Fibroblast of skin of abdomen (primary cell): ENCODE results near the gene PMFBP1. TPM values are rescaled to one million over a fixed set of nuclear protein-coding genes. Genes with fewer than 3 reads are reported as not detected.

Experiments used
- DNase-seq: peaks from one replicate; pipeline ENCODE4 v3.0.0-alpha.2; 2013
- polyA plus RNA-seq, 2 experiments: library from polyadenylated mRNA; unstranded; fragments of 120-200 nt; gene quantifications; one replicate each; pipeline ENCODE4 v1.2.1, GENCODE V29; 2013; ENCODE audit not compliant: insufficient read length in 2 of 2

The PMFBP1 gene, protein sequence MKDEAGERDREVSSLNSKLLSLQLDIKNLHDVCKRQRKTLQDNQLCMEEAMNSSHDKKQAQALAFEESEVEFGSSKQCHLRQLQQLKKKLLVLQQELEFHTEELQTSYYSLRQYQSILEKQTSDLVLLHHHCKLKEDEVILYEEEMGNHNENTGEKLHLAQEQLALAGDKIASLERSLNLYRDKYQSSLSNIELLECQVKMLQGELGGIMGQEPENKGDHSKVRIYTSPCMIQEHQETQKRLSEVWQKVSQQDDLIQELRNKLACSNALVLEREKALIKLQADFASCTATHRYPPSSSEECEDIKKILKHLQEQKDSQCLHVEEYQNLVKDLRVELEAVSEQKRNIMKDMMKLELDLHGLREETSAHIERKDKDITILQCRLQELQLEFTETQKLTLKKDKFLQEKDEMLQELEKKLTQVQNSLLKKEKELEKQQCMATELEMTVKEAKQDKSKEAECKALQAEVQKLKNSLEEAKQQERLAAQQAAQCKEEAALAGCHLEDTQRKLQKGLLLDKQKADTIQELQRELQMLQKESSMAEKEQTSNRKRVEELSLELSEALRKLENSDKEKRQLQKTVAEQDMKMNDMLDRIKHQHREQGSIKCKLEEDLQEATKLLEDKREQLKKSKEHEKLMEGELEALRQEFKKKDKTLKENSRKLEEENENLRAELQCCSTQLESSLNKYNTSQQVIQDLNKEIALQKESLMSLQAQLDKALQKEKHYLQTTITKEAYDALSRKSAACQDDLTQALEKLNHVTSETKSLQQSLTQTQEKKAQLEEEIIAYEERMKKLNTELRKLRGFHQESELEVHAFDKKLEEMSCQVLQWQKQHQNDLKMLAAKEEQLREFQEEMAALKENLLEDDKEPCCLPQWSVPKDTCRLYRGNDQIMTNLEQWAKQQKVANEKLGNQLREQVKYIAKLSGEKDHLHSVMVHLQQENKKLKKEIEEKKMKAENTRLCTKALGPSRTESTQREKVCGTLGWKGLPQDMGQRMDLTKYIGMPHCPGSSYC
- 0.32 TPM for polyA plus RNA-seq (2013, experiment 1 of 2; ENCODE audit: insufficient read length)
- polyA plus RNA-seq (2013, experiment 2 of 2; ENCODE audit: insufficient read length) = 0.83 TPM

GRCh38 chr16:72172105-72173034, at the start of gene PMFBP1:
Gene PMFBP1, minus strand, starts transcription at chr16:72172155. Its CDS starts 947 bp downstream, at chr16:72171208.
- DNase-seq = peak; percentile 50

DNA sequence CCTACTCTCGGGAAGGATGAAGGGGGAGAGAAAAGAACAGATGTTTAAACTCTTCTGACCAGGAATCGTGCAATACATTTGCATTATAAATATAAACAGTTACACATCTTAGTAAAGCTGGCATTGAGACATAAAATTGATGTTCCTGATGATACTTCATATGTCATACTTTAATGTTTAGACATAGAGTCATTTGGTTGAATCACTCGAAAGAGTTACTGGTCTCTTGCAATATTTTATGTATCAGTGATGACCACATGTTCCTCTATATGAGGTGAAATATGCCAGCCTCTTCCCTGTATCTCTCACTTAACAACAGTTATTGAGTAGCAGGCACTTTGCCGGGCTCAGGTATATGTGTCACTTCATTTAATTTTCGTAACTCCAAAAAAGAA, 49.7 kb upstream of the PMFBP1 start:
- peak; percentile 26 for DNase-seq

- DNase-seq = no peak
These were observed 49.1 kb upstream of the PMFBP1 start for GRCh38 chr16:72220875-72221629.

DNA sequence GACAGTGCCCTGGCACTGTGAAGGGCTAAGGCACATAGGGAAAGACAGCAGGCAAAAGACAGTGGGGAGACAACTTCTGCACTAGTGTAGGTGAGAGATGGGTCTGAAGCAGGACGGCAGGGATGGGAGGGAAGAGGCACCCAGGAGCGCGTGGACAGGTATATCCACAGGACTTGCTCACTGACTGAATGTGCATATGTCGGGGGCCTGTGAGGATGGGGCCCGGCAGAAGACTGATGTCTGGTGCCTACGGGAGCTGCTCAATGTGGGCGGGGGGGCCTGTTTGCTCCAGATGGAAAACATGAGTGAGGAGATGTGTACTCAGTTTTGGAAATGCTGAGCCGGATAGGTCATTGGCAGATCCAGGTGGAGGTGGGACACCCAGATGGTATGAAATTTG, 47.3 kb upstream of the PMFBP1 start:
- no peak for DNase-seq

- no peak for DNase-seq
These were observed 44.8 kb upstream of the PMFBP1 start for GRCh38 chr16:72216767-72217166.

GRCh38 chr16:72214821-72215220, 42.9 kb upstream of the PMFBP1 start:
- DNase-seq = no peak

DNA sequence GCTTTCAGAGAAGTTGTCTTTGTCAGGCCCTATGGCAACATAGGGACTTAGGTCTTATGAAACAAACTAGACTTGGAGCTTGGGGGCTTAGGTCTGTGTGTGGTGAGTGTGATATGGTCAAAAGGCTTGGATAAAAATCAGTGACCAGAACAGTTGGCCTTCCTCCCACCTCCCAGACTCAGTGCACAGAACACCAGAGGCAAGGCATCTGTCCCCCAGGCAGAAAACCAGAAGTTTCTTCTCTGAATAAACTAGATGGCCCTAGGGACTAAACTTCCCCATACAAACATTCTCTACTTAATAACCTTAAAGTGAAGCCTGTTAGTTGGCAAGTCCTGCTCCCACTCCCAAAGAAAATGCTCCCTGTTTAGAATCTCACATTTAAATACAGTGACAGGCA, 39.2 kb upstream of the PMFBP1 start:
- DNase-seq = no peak

DNA sequence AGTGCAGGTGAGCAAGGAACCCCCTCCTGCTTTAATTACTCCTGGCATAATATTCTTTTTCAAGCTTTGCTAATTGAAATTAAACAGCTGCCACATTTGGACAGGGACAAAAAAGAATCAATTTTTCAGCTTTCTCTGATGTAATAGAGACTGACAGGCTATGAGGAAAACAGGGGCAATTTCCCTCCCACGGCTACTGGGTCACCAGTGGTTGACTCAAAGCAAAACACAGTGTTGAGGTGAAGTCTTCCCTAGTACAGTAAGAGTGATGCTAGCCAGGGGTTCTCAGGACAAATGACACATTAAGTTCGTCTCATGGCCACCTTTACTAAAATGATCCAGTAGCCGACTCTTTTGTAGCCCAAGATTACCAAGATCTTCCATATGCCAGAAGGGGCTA, 38.6 kb upstream of the PMFBP1 start:
- no peak for DNase-seq

- DNase-seq = no peak
These were observed 38.1 kb upstream of the PMFBP1 start for GRCh38 chr16:72210072-72210471.

GRCh38 chr16:72206299-72206698, 34.3 kb upstream of the PMFBP1 start:
- DNase-seq = no peak

DNA sequence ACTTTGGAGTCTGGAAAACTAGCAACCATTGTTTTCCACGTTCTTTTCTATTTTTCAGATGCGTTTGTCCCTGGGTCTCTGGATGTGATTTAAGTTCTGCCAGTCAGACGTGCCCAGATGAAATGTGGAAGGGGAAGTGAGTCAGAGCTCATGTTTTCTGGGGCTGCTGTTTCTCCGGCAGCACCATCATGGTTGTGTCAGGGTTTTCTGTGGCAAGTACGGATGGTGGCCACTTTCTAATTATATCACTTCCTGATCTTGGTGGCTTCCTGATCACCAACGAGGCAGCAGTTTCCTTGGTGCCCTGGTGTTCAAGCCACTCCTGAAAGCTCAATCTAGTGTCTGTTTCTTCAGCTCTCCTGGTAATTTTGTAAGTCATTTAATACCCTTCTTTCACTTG, 31.4 kb upstream of the PMFBP1 start:
- peak; percentile 30 for DNase-seq

- peak; percentile 23 for DNase-seq
These were observed 30.1 kb upstream of the PMFBP1 start for GRCh38 chr16:72202014-72202413.

DNA sequence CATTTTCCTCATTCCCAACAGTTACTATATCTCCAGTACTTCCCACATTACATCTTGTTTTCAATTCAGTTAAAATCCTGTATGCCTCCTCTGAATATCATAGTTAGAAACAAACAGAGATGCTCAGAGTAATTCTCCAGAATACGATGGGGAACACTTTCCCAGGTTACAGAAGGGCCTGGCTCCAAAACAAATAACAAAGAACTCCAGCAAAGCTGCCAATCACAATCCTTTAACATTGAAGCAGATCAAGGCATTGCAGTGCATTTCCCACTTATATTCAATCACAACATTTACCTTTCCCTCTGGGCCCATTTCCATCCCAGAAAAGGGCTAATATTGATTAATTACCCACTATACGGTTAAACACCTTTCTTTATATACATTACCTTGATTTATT, 29.4 kb upstream of the PMFBP1 start:
- DNase-seq = no peak

DNA sequence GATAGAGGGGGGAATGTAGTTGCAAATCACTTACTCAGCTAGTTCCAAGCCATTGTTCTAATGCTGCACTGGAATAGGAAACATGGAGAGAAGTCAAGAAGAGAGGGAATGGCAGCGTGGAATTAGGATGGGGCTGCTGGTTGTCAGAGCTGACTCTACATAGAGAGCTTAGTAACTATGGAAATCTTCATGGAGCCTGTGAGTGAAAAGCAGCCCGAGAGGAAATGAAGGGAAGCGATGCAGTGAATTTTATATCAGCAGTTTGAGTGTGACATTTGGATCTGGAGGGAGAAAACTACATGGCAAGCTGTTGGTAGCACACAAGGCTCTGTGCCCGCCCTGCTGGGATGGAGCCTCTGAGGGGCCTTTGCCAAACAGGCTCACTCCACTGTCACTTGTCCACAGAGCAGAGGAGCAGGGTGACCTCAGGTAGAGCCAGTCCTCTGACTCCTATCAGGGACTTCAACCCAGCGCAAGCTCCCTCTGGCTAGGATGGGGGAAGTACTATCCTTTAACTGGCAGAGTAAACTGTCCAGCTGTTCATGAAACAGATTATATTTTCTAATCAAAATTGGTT, 27.9 kb upstream of the PMFBP1 start:
- DNase-seq = no peak

GRCh38 chr16:72198771-72199201, 26.8 kb upstream of the PMFBP1 start:
- DNase-seq = no peak

DNA sequence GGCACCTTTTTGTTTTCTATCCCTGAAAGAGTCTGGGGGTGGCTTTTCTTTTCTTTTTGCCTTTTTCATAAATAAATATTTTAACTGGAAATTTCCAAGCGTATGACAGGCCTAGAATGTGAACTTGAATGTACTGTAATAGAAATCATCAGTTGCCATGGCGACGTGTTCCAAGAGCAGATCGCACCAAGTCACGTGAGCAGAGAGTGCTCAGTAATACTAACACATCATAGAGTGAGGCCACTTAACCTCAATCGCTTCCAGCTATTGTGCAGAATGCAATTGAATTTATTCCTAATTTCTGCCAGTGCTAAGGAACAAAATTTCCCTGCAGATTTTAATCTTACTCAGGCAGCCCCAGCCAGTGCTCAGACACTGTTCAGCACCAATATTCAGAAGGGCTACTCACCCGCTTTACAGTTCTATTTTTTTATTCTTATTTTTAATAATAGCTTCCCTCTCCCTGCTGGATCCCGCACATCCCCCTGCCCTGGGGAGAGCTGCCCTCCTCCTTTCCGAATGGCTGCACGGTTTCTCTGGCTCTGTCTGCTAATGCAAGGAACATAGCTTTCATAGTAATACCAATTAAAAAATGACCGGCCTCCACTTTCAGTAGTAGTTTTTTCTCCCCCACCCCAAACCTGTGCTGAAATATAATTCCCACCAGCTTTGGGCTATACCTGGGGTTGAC, 26.2 kb upstream of the PMFBP1 start:
- DNase-seq = peak; percentile 84

GRCh38 chr16:72197545-72197944, 25.6 kb upstream of the PMFBP1 start:
- DNase-seq = no peak

GRCh38 chr16:72195609-72196008, 23.7 kb upstream of the PMFBP1 start:
- no peak for DNase-seq

- DNase-seq = no peak
These were observed 19.6 kb upstream of the PMFBP1 start for GRCh38 chr16:72191551-72191950.

DNA sequence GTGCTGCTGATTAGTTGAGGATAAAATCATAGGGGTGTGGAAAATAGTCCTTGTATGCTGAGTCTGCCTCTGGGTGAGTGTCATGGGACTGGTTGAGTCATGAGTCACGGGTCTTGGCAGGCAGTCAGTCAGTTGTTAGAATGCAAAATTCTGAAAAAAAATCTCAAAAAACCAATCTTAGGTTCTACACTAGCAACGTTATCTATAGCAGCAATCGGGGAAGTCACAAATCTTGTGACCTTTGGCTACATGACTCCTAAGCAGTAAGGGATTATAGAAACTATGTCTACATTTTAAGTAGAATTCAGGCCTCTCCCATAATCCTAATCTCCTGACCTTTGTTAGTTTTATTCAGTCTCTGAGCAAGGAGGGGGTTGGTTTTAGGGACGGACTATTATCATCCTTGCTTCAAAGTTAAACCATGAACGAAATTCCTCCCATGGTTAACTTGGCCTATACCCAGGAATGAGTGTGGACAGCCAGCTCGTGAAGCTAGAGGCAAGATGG, 18.0 kb upstream of the PMFBP1 start:
- peak; percentile 44 for DNase-seq
